IPS DF 19.7 (cell line): ENCODE measurements around the gene TGM2.

Source experiments
- DNase-seq: peaks from one replicate; pipeline ENCODE4 v3.0.0-alpha.2; 2013; ENCODE audit warnings: low read depth, low spot score

The TGM2 gene

GRCh38 chr20:38092915-38093314, 72.2 kb downstream of the TGM2 start:
- DNase-seq: no peak

- no peak for DNase-seq
Observed at GRCh38 chr20:38092260-38092857, 72.7 kb downstream of the TGM2 start.

GRCh38 chr20:38091441-38092216, 73.4 kb downstream of the TGM2 start:
- DNase-seq: no peak

GRCh38 chr20:38090061-38090460, 75.0 kb downstream of the TGM2 start:
- DNase-seq: no peak

DNA sequence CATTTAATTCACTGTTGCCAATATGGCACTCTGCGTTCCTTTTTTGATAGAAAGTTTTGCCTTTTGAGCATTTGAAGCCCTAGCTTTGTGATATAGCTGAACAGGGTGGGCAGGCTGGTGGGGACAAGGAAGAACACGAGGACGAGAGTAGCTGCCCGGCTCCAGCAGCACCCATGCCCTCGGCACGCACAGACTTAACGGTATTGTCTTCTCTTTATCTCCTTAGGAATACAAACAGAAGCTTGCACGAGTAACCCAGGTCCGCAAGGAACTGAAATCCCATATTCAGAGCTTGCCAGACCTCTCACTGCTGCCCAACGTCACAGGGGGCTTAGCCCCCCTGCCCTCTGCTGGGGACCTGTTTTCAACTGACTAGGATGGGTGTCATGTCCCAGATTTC, 75.6 kb downstream of the TGM2 start:
- no peak for DNase-seq

- DNase-seq: no peak
Observed at GRCh38 chr20:38085026-38085425, 80.0 kb downstream of the TGM2 start.

- DNase-seq: no peak
Observed at GRCh38 chr20:38084425-38084951, 80.6 kb downstream of the TGM2 start.

DNA sequence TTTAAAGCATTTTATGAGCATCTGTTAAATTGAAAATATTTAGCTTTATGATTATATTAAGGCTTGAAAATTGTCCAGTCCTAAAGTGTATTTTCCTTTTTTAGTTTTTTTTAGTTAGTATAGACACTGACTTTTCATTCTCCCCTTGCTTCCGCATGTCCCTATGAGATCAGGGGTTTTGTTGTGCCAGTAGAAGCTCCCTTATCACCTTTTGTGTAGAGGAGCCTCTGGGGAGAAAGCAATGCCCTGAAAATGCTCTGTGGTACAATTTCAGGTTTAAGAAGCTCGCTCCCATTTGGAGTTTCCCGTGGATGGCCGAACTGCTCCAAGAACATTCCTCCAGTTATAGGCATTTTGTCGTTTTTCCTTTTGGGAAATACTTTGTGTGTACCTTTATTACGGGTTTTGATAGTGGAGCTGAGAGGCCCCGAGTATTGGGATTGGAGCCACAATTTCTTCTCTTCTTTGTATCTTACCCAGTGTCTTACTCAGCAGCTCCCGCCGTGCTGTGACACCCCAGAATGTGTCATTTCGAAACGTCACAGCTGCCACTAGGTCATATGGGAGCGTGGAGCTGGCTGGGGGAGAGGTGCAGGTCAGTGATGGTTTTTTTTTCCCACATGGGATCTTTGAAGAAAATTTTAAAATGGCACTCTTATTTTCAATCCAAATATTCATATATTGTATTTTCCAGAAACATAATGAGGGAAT, 81.6 kb downstream of the TGM2 start:
- DNase-seq: no peak

DNA sequence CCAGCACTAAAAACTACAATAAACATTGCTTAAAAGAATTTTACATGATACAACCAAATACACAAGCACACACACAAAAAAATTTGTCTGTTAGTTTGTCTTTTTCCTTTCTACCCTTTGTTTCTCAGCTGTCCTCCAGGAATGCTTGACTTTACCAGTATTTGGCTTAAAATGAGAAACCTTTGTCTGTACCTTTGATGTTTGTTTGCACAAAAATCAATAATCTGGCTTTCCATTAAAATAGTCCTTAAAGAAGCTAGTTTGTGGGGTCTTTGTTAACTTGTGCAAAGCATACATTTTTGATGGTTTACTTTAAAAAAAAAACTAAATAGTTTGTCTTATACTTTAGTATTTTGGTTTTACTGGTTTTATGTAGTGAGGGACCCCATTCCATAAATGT, 82.2 kb downstream of the TGM2 start:
- no peak for DNase-seq

DNA sequence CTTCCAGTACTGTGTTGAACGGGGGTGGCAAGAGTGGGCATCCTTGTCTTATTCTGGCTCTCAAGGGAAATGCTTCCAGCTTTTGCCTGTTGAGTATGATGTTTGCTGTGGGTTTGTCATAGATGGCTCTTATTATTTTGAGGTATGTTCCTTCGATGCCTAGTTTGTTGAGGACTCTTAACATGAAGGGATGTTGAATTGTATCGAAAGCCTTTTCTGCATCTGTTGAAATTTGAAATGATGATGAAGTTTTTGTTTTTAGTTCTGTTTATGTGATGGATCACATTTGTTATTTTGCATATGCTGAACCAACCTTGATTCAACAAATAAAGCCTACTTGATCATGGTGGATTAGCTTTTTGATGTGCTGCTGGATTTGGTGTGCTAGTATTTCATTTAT, 83.5 kb downstream of the TGM2 start:
- DNase-seq: no peak

DNA sequence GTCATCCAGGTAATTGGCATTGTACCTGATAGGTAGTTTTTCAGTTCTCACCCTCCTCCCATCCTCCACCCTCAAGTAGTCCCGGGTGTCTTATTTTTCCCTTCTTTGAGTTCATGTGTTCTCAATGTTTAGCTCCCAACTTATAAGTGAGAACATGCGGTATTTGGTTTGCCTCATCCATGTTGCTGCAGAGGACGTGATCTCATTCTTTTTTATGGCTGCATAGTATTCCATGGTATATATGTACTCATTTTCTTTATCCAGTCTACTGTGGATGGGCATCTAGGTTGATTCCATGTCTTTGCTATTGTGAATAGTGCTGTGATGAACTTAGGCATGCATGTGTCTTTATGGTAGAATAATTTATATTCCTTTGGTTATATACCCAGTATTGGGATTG, 85.7 kb downstream of the TGM2 start:
- DNase-seq: no peak

GRCh38 chr20:38078084-38078483, 87.0 kb downstream of the TGM2 start:
- DNase-seq: no peak
